ENCODE data around the gene CCIN. TPM values are rescaled to one million over a fixed set of nuclear protein-coding genes. Genes with fewer than 3 reads are reported as not detected.
A peak's percentile ranks its signal among the peaks of the same experiment; 100 is the strongest.

CCIN gene
- total and polyA plus RNA-seq, 2 of the 13 experiments (the other 11 are each of a cell fraction or from before 2014, with no cell fraction given) = not detected

DNA sequence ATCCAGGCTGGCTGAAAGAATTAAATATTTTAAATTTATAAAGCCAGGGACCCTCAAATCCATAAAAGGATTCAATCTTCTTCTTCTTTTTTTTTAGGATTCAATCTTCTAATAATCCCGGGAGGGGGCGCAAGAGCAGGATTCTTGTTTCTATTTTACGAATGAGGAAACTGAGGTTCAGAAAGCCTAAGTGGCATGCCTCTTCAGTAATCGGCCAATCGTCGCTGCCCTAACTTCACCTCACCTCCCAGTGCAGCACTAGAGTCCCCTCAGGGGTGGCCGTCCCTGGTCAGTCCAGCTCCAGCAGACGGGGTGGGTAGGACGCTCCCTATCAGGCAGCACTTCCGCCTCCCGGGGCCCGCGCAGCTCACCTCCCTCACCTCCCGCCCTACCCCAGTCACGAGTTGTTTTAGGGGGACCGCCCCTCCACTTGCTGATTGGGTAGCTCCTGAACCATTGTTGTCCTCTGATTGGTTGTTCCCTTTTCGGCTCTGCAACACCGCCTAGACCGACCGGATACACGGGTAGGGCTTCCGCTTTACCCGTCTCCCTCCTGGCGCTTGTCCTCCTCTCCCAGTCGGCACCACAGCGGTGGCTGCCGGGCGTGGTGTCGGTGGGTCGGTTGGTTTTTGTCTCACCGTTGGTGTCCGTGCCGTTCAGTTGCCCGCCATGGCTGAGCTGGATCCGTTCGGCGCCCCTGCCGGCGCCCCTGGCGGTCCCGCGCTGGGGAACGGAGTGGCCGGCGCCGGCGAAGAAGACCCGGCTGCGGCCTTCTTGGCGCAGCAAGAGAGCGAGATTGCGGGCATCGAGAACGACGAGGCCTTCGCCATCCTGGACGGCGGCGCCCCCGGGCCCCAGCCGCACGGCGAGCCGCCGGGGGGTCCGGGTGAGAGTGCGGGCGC, 21.5 kb downstream of the CCIN start, which contains the start of gene CLTA (continued):
- TF ChIP-seq ZBTB20 (CRISPR knock-in tag; IDR thresholded peaks at IDR 0.05; ENCODE audit: borderline replicate concordance, low read depth) (no peak), RCOR2 (CRISPR knock-in tag; IDR thresholded peaks at IDR 0.05) (0 out of 2 replicates have a peak, but pooled peaks have one; percentile 31), ZKSCAN8 (CRISPR knock-in tag; IDR thresholded peaks at IDR 0.05; ENCODE audit: borderline replicate concordance) (no peak; the same call in 1 of the 2 replicates), REST (IDR thresholded peaks at IDR 0.05; ENCODE audit: borderline replicate concordance in 1 of 2, low read depth in 1 of 2, low read length in 2 of 2) (no peak; a peak in 1 of 4 replicates), TIGD3 (CRISPR knock-in tag; IDR thresholded peaks at IDR 0.05; ENCODE audit: borderline replicate concordance) (no peak), ZBTB38 (CRISPR knock-in tag; IDR thresholded peaks at IDR 0.05) (peak; percentile 85), ZNF251 (CRISPR knock-in tag; IDR thresholded peaks at IDR 0.05) (no peak), ZNF253 (CRISPR knock-in tag; IDR thresholded peaks at IDR 0.05; ENCODE audit: borderline replicate concordance) (no peak), CBX1 (IDR thresholded peaks at IDR 0.05; ENCODE audit: low read depth) (no peak), ZFP91 (CRISPR knock-in tag; IDR thresholded peaks at IDR 0.05; ENCODE audit: borderline replicate concordance) (peak; percentile 85), ZFAT (CRISPR knock-in tag; conservative IDR thresholded peaks at IDR 0.05) (no peak), AGO2 (optimal IDR thresholded peaks at IDR 0.05; ENCODE audit: low read depth, low read length) (peak; percentile 91), MIXL1 (CRISPR knock-in tag; IDR thresholded peaks at IDR 0.05) (no peak), ZNF451 (CRISPR knock-in tag; IDR thresholded peaks at IDR 0.05) (0 out of 2 replicates have a peak, but pooled peaks have one; percentile 45), ZNF580 (CRISPR knock-in tag; IDR thresholded peaks at IDR 0.05; ENCODE audit: borderline replicate concordance, low read depth) (peak; percentile 41; the same call in 1 of the 2 replicates), ZNF782 (CRISPR knock-in tag; IDR thresholded peaks at IDR 0.05; ENCODE audit: borderline replicate concordance) (peak; percentile 90; the same call in 1 of the 2 replicates)
- TF ChIP-seq, protein P1, sequence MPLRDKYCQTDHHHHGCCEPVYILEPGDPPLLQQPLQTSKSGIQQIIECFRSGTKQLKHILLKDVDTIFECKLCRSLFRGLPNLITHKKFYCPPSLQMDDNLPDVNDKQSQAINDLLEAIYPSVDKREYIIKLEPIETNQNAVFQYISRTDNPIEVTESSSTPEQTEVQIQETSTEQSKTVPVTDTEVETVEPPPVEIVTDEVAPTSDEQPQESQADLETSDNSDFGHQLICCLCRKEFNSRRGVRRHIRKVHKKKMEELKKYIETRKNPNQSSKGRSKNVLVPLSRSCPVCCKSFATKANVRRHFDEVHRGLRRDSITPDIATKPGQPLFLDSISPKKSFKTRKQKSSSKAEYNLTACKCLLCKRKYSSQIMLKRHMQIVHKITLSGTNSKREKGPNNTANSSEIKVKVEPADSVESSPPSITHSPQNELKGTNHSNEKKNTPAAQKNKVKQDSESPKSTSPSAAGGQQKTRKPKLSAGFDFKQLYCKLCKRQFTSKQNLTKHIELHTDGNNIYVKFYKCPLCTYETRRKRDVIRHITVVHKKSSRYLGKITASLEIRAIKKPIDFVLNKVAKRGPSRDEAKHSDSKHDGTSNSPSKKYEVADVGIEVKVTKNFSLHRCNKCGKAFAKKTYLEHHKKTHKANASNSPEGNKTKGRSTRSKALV (CRISPR knock-in tag; IDR thresholded peaks at IDR 0.05) = peak; percentile 82
- TF ChIP-seq, protein P2, sequence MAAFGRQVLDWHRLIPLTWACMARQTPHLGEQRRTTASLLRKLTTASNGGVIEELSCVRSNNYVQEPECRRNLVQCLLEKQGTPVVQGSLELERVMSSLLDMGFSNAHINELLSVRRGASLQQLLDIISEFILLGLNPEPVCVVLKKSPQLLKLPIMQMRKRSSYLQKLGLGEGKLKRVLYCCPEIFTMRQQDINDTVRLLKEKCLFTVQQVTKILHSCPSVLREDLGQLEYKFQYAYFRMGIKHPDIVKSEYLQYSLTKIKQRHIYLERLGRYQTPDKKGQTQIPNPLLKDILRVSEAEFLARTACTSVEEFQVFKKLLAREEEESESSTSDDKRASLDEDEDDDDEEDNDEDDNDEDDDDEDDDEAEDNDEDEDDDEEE (CRISPR knock-in tag; IDR thresholded peaks at IDR 0.05) = no peak

All from HepG2 (cell line).